OCI-LY1 (cell line): ENCODE data around the gene NLRP6.
"Not testable (repeated sequence)": the region's sequence is repeated elsewhere in the genome, so short reads cannot be mapped to it uniquely, and the experiment has no call there.

ENCODE experiments used
- H2AFZ ChIP-seq: fragments of 200-600 bp; sonication (generic), shearing (Covaris generic); 2 replicates; pipeline ENCODE4 v1.6.0; 2014; ENCODE audit warnings: antibody characterized with exemption, mild to moderate bottlenecking, low read length
- H3F3A ChIP-seq: fragments of 200-600 bp; sonication (generic), shearing (Covaris generic); 2 replicates; pipeline ENCODE4 v1.6.0; 2014; ENCODE audit warnings: mild to moderate bottlenecking, antibody characterized with exemption, low read length, moderate library complexity; ENCODE audit not compliant: insufficient read depth
- H3K27ac ChIP-seq: fragments of 200-600 bp; sonication (generic); 2 replicates; pipeline ENCODE4 v1.5.1; 2014; ENCODE audit warnings: low read length, mixed run types, mild to moderate bottlenecking, low read depth; ENCODE audit not compliant: poor library complexity, severe bottlenecking
- H3K27me3 ChIP-seq: fragments of 200-600 bp; sonication (generic); 2 replicates; pipeline ENCODE4 v1.6.0; 2014; ENCODE audit warnings: antibody characterized with exemption, mild to moderate bottlenecking, low read length, moderate library complexity; ENCODE audit not compliant: insufficient read depth
- H3K36me3 ChIP-seq: fragments of 200-600 bp; sonication (generic); 2 replicates; pipeline ENCODE4 v1.6.1; 2014; ENCODE audit warnings: mild to moderate bottlenecking, antibody characterized with exemption, low read length, moderate library complexity, mixed read lengths; ENCODE audit not compliant: insufficient read depth
- H3K4me1 ChIP-seq: fragments of 200-600 bp; sonication (generic); 2 replicates; pipeline ENCODE4 v1.5.1; 2014; ENCODE audit warnings: mild to moderate bottlenecking, low read length, moderate library complexity; ENCODE audit not compliant: insufficient read depth, severe bottlenecking
- H3K4me2 ChIP-seq: fragments of 200-600 bp; sonication (generic), shearing (Covaris generic); 2 replicates; pipeline ENCODE4 v1.6.1; 2014; ENCODE audit warnings: low read length
- H3K4me3 ChIP-seq: fragments of 200-600 bp; sonication (generic); 2 replicates; pipeline ENCODE4 v1.5.1; 2014; ENCODE audit warnings: low read length, low read depth, mild to moderate bottlenecking, mixed read lengths; ENCODE audit not compliant: poor library complexity, severe bottlenecking
- H3K79me2 ChIP-seq: fragments of 200-600 bp; shearing (Covaris generic); 2 replicates; pipeline ENCODE4 v1.6.1; 2016; ENCODE audit warnings: mixed run types, low read length, mixed read lengths; ENCODE audit not compliant: insufficient read depth
- H3K9ac ChIP-seq: fragments of 200-600 bp; sonication (generic), shearing (Covaris generic); 2 replicates; pipeline ENCODE4 v1.6.1; 2014; ENCODE audit warnings: mild to moderate bottlenecking, low read length, mixed read lengths
- H3K9me2 ChIP-seq: fragments of 200-600 bp; sonication (generic), shearing (Covaris generic); 2 replicates; pipeline ENCODE4 v1.6.1; 2014; ENCODE audit warnings: low read depth, mild to moderate bottlenecking, low read length, mixed read lengths
- H3K9me3 ChIP-seq: fragments of 200-600 bp; shearing (Covaris generic); 2 replicates; pipeline ENCODE4 v1.6.1; 2014; ENCODE audit warnings: low read length, mixed read lengths
- H4K20me1 ChIP-seq: fragments of 200-600 bp; sonication (generic), shearing (Covaris generic); 2 replicates; pipeline ENCODE4 v1.6.0; 2016; ENCODE audit warnings: mild to moderate bottlenecking, low read length; ENCODE audit not compliant: insufficient read depth
- EZH2 ChIP-seq: fragments of 200-600 bp; sonication (generic), shearing (Covaris generic); IDR thresholded peaks from 2 replicates; pipeline ENCODE4 v1.8.0; 2017; ENCODE audit warnings: borderline replicate concordance, mixed run types, mild to moderate bottlenecking, antibody characterized with exemption, low read length, moderate library complexity, mixed read lengths
- TF ChIP-seq, protein P1 (sequence below): fragments of 200-600 bp; sonication (generic), shearing (Covaris generic); IDR thresholded peaks from 2 replicates; pipeline ENCODE4 v1.5.1; 2017; ENCODE audit warnings: mild to moderate bottlenecking, antibody characterized with exemption, low read length, moderate library complexity, mixed read lengths

NLRP6 gene

GRCh38 chr11:313304-313786 lies 35.1 kb downstream of the NLRP6 start:
- Histone ChIP-seq H3F3A (no peaks in the 10 kb centered on the region), H3K9me3 (no peaks in the 10 kb centered on the region), H3K4me3 (no peak overlapping the region), H3K27ac (no peak overlapping the region), H4K20me1 (no peaks in the 10 kb centered on the region), H3K9ac (no peak overlapping the region), H3K79me2 (no peaks in the 10 kb centered on the region), H3K36me3 (no peaks in the 10 kb centered on the region), H2AFZ (no peak overlapping the region), H3K27me3 (peaks cover 10% of the 10 kb centered on the region), H3K4me2 (no peak overlapping the region), H3K4me1 (peaks cover 9% of the 10 kb centered on the region), H3K9me2 (no peaks in the 10 kb centered on the region)
- TF ChIP-seq, protein P1, sequence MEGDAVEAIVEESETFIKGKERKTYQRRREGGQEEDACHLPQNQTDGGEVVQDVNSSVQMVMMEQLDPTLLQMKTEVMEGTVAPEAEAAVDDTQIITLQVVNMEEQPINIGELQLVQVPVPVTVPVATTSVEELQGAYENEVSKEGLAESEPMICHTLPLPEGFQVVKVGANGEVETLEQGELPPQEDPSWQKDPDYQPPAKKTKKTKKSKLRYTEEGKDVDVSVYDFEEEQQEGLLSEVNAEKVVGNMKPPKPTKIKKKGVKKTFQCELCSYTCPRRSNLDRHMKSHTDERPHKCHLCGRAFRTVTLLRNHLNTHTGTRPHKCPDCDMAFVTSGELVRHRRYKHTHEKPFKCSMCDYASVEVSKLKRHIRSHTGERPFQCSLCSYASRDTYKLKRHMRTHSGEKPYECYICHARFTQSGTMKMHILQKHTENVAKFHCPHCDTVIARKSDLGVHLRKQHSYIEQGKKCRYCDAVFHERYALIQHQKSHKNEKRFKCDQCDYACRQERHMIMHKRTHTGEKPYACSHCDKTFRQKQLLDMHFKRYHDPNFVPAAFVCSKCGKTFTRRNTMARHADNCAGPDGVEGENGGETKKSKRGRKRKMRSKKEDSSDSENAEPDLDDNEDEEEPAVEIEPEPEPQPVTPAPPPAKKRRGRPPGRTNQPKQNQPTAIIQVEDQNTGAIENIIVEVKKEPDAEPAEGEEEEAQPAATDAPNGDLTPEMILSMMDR: no peak
- TF ChIP-seq EZH2: no peak

GRCh38 chr11:313787-314553 lies 35.8 kb downstream of the NLRP6 start, which contains the start of gene IFITM1:
TSS of gene IFITM1 (plus strand) at chr11:314040. CDS start at chr11:314171, 131 bp downstream.
- Histone ChIP-seq H3K27ac (no peak within 1 kb of the TSS), H3K4me3 (no peak within 1 kb of the TSS), H3K9ac (no peak within 1 kb of the TSS), H3K4me2 (peak within 1 kb of the TSS; percentile 30; the same call in 1 of the 2 replicates), H3K27me3 (peaks cover 10% of the 10 kb centered on the region), H3K36me3 (no peaks in the 10 kb centered on the region), H3K9me3 (no peaks in the 10 kb centered on the region), H3K4me1 (peaks cover 8% of the 10 kb centered on the region), H2AFZ (no peak within 1 kb of the TSS), H3K9me2 (no peaks in the 10 kb centered on the region), H4K20me1 (no peaks in the 10 kb centered on the region), H3K79me2 (no peaks in the 10 kb centered on the region), H3F3A (no peaks in the 10 kb centered on the region)
- TF ChIP-seq, protein P1: no peak
- no peak for TF ChIP-seq EZH2

DNA sequence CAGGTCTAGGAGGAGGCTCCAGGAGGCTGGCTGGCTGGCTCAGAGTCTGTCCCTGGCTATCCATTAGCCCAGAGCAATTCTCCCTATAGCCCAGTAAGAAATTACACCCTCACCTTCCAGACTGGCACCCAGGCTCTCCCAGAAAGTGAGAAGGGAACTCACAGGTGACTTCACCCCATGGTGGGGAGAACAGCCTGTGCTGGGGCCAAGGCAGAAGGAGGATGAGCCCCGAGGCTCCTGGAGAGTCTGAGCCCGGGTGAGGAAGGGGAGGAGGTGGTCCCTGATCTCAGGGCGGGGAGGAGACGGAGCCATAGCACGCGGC lies 36.3 kb downstream of the NLRP6 start:
- H3K4me2 ChIP-seq, H3F3A ChIP-seq, H3K27ac ChIP-seq, H3K4me1 ChIP-seq, H3K9me2 ChIP-seq, H4K20me1 ChIP-seq, H2AFZ ChIP-seq, H3K4me3 ChIP-seq, H3K9ac ChIP-seq, H3K79me2 ChIP-seq, H3K9me3 ChIP-seq, H3K36me3 ChIP-seq: not testable (repeated sequence)
- peaks cover 10% of the 10 kb centered on the region for H3K27me3 ChIP-seq

- H2AFZ ChIP-seq: no peak overlapping the region
- no peaks in the 10 kb centered on the region for H3K9me3 ChIP-seq
- H3K79me2 ChIP-seq: no peaks in the 10 kb centered on the region
- H3F3A ChIP-seq: no peaks in the 10 kb centered on the region
- H3K27ac ChIP-seq: no peak overlapping the region
- no peak overlapping the region for H3K9ac ChIP-seq
- TF ChIP-seq EZH2: no peak
- TF ChIP-seq, protein P1: no peak
- H3K4me3 ChIP-seq: no peak overlapping the region
- no peaks in the 10 kb centered on the region for H4K20me1 ChIP-seq
- no peaks in the 10 kb centered on the region for H3K36me3 ChIP-seq
- H3K27me3 ChIP-seq: peaks cover 10% of the 10 kb centered on the region
- H3K9me2 ChIP-seq: no peaks in the 10 kb centered on the region
- H3K4me2 ChIP-seq: no peak overlapping the region
- H3K4me1 ChIP-seq: peaks cover 8% of the 10 kb centered on the region
Measured at GRCh38 chr11:315051-315481, 36.9 kb downstream of the NLRP6 start.
